DMS153 treated with DMSO at 0.1 percent for 48 hours (cell line): Measurements from ENCODE around the gene TTLL3.

Source experiments
- DNase-seq: peaks from one replicate; lab custom pipeline; 2025; ENCODE audit not compliant: unreplicated experiment; lab: John Stamatoyannopoulos, UW

Gene TTLL3

GRCh38 chr3:9781551-9781950 lies 28.5 kb upstream of the TTLL3 start:
- no peak for DNase-seq

- DNase-seq = no peak
Observed at GRCh38 chr3:9781978-9782603, 28.0 kb upstream of the TTLL3 start.

GRCh38 chr3:9782770-9783169 lies 27.3 kb upstream of the TTLL3 start:
- no peak for DNase-seq

- DNase-seq = no peak
Observed at GRCh38 chr3:9783954-9784353, 26.1 kb upstream of the TTLL3 start.

GRCh38 chr3:9784965-9785364 lies 25.1 kb upstream of the TTLL3 start:
- DNase-seq = no peak

GRCh38 chr3:9785602-9786001 lies 24.5 kb upstream of the TTLL3 start:
- no peak for DNase-seq

- no peak for DNase-seq
Observed at GRCh38 chr3:9786209-9786739, 23.8 kb upstream of the TTLL3 start.

- DNase-seq = no peak
Observed at GRCh38 chr3:9786825-9787669, 23.0 kb upstream of the TTLL3 start.

GRCh38 chr3:9787714-9788113 lies 22.3 kb upstream of the TTLL3 start:
- no peak for DNase-seq

- DNase-seq = no peak
Observed at GRCh38 chr3:9791127-9791526, 18.9 kb upstream of the TTLL3 start.

- DNase-seq = no peak
Observed at GRCh38 chr3:9791790-9792404, 18.2 kb upstream of the TTLL3 start.

- DNase-seq = peak; percentile 78
Observed at GRCh38 chr3:9792405-9793160, 17.5 kb upstream of the TTLL3 start, which contains the start of the genes ARPC4 and TADA3. Gene ARPC4 (plus strand): TSS chr3:9793082. CDS start chr3:9793122, 40 bp downstream. Gene TADA3 (minus strand): TSS chr3:9792473. CDS start chr3:9791466, 1,007 bp downstream.

- DNase-seq = no peak
Observed at GRCh38 chr3:9793161-9793781, 16.8 kb upstream of the TTLL3 start.

- no peak for DNase-seq
Observed at GRCh38 chr3:9794400-9794799, 15.7 kb upstream of the TTLL3 start.

- DNase-seq = no peak
Observed at GRCh38 chr3:9795207-9795606, 14.9 kb upstream of the TTLL3 start.

- DNase-seq = no peak
Observed at GRCh38 chr3:9797196-9797945, 12.7 kb upstream of the TTLL3 start.

- DNase-seq = no peak
Observed at GRCh38 chr3:9800529-9800928, 9.5 kb upstream of the TTLL3 start.

GRCh38 chr3:9803494-9803893 lies 6.6 kb upstream of the TTLL3 start:
- DNase-seq = no peak

GRCh38 chr3:9804996-9805395 lies 5.1 kb upstream of the TTLL3 start:
- no peak for DNase-seq

- DNase-seq = no peak
Observed at GRCh38 chr3:9806137-9806536, 3.9 kb upstream of the TTLL3 start.
